ENCODE data around the gene PCDHGA5.
"Not testable (repeated sequence)": the region's sequence is repeated elsewhere in the genome, so short reads cannot be mapped to it uniquely, and the experiment has no call there.

DNA sequence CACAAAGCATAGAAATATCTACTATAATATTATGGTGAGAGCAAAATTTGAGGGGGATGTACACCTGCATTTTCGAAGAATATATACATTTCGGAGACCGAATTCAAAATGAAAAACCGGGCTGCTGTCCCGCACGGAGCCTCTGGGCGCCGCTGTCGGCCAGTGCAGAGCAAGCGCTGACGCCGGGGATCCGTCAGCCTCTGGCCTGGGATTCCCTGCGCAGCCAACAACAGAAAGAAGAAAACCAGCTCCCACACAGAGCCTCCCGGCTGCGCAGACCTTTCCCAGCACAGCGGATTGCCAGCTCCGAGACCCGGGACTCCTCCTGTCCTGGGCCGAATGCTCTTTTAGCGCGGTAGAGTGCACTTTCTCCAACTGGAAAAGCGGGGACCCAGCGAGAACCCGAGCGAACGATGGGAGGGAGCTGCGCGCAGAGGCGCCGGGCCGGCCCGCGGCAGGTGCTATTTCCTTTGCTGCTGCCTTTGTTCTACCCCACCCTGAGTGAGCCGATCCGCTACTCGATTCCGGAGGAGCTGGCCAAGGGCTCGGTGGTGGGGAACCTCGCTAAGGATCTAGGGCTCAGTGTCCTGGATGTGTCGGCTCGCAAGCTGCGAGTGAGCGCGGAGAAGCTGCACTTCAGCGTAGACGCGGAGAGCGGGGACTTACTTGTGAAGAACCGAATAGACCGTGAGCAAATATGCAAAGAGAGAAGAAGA, 44.0 kb downstream of the PCDHGA5 start, which contains the start of gene PCDHGB6:
- TF ChIP-seq CTCF (IDR thresholded peaks at IDR 0.05; ENCODE audit: low read depth, low read length, poor library complexity, severe bottlenecking); EZH2phosphoT487 (IDR thresholded peaks at IDR 0.05; ENCODE audit: borderline replicate concordance, low read length): not testable (repeated sequence)

Measured in DOHH2 (cell line).